ENCODE data around the gene C10orf90.

Gene C10orf90

DNA sequence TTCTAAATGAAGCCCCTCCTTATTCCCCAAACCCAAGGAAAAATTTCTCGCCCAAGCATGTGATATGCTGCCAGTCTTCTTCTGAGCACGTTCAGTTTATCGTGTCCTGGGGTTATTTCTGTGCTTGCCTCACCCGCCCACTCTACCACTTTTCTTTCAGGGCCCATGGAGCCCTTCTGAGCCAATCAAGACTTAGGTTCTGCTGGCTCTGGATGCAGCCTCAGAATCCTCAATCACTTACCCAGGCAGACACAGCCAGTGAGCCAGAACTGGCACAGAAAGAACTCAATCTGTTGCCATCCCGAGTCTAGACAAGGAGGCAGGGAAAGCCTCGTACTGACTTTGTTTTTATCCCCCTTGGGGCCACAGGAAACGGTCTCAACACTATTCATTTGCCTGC lies 34.2 kb upstream of the C10orf90 start:
- TF ChIP-seq, protein P1, sequence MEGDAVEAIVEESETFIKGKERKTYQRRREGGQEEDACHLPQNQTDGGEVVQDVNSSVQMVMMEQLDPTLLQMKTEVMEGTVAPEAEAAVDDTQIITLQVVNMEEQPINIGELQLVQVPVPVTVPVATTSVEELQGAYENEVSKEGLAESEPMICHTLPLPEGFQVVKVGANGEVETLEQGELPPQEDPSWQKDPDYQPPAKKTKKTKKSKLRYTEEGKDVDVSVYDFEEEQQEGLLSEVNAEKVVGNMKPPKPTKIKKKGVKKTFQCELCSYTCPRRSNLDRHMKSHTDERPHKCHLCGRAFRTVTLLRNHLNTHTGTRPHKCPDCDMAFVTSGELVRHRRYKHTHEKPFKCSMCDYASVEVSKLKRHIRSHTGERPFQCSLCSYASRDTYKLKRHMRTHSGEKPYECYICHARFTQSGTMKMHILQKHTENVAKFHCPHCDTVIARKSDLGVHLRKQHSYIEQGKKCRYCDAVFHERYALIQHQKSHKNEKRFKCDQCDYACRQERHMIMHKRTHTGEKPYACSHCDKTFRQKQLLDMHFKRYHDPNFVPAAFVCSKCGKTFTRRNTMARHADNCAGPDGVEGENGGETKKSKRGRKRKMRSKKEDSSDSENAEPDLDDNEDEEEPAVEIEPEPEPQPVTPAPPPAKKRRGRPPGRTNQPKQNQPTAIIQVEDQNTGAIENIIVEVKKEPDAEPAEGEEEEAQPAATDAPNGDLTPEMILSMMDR (IDR thresholded peaks at IDR 0.05; ENCODE audit: borderline replicate concordance, control extremely low read depth, extremely low read depth, insufficient read depth, missing control alignments) = no peak
- in situ Hi-C loops (cut with MboI; ENCODE audit: low sequenced_read_pairs, unreplicated experiment) = no loop called here

GRCh38 chr10:126702181-126702580 lies 31.7 kb upstream of the C10orf90 start:
- TF ChIP-seq, protein P1 (IDR thresholded peaks at IDR 0.05; ENCODE audit: borderline replicate concordance, control extremely low read depth, extremely low read depth, insufficient read depth, missing control alignments) = no peak
- in situ Hi-C loops (cut with MboI; ENCODE audit: low sequenced_read_pairs, unreplicated experiment) = no loop called here
- DNase-seq (ENCODE audit: low spot score) = no peak

More for the DNA sequence above, 34.2 kb upstream of the C10orf90 start:
- DNase-seq (ENCODE audit: low spot score) = no peak

- in situ Hi-C loops (cut with MboI; ENCODE audit: low sequenced_read_pairs, unreplicated experiment) = no loop called here
- TF ChIP-seq, protein P1 (IDR thresholded peaks at IDR 0.05; ENCODE audit: borderline replicate concordance, control extremely low read depth, extremely low read depth, insufficient read depth, missing control alignments) = no peak
Observed at GRCh38 chr10:126701526-126701925, 31.0 kb upstream of the C10orf90 start.

DNA sequence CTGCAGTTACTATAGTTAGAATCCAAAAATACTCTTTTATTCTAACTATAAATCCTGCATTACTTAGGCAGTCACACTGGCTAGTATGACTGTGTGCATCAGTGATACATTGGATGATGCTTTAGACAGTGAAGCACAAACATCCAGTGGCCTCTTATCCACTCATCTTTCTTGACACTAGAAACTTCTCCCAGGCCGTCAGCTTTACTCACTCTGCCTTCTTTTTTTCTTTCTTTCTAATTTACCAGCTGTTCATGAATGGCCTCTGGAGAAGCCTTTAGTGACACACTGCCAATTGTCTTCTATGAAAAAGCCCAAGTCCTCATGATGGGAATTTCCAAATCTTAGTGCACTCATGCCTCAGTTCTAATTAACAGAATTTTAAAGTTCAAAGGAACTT lies 26.2 kb upstream of the C10orf90 start:
- TF ChIP-seq, protein P1 (IDR thresholded peaks at IDR 0.05; ENCODE audit: borderline replicate concordance, control extremely low read depth, extremely low read depth, insufficient read depth, missing control alignments) = no peak
- in situ Hi-C loops (cut with MboI; ENCODE audit: low sequenced_read_pairs, unreplicated experiment) = no loop called here
- DNase-seq (ENCODE audit: low spot score) = no peak

More at GRCh38 chr10:126701526-126701925, 31.0 kb upstream of the C10orf90 start:
- no peak for DNase-seq (ENCODE audit: low spot score)

- no peak for DNase-seq (ENCODE audit: low spot score)
- TF ChIP-seq, protein P1 (IDR thresholded peaks at IDR 0.05; ENCODE audit: borderline replicate concordance, control extremely low read depth, extremely low read depth, insufficient read depth, missing control alignments) = no peak
- in situ Hi-C loops (cut with MboI; ENCODE audit: low sequenced_read_pairs, unreplicated experiment) = no loop called here
Observed at GRCh38 chr10:126691456-126691855, 21.0 kb upstream of the C10orf90 start.

- in situ Hi-C loops (cut with MboI; ENCODE audit: low sequenced_read_pairs, unreplicated experiment) = no loop called here
- TF ChIP-seq, protein P1 (IDR thresholded peaks at IDR 0.05; ENCODE audit: borderline replicate concordance, control extremely low read depth, extremely low read depth, insufficient read depth, missing control alignments) = no peak
- no peak for DNase-seq (ENCODE audit: low spot score)
Observed at GRCh38 chr10:126690534-126690933, 20.0 kb upstream of the C10orf90 start.
